BLaER1 treated with 17β-estradiol and CSF1 and Interleukin-3, amounts not matched to agents 10 nM and 100 nM (cell line): ENCODE measurements around the gene HMBS.
"Not testable (repeated sequence)": the region's sequence is repeated elsewhere in the genome, so short reads cannot be mapped to it uniquely, and the experiment has no call there.

Experiments
- H3K27ac ChIP-seq, 11 experiments: shearing (Covaris generic); formaldehyde crosslinking; 2 replicates each; pipeline ENCODE4 v1.8.1; 2022
- H3K27me3 ChIP-seq, 11 experiments: shearing (Covaris generic); formaldehyde crosslinking; 2 replicates each; pipeline ENCODE4 v1.8.1; 2022
- H3K36me3 ChIP-seq, 11 experiments: shearing (Covaris generic); formaldehyde crosslinking; 2 replicates each; pipeline ENCODE4 v1.8.1; 2022
- H3K4me1 ChIP-seq, 10 experiments: shearing (Covaris generic); formaldehyde crosslinking; 2 replicates each; pipeline ENCODE4 v1.8.1; 2022
- H3K4me2 ChIP-seq, 11 experiments: shearing (Covaris generic); formaldehyde crosslinking; 2 replicates each; pipeline ENCODE4 v1.8.1; 2022
- H3K4me3 ChIP-seq, 10 experiments: shearing (Covaris generic); formaldehyde crosslinking; 2 replicates each; pipeline ENCODE4 v1.8.1; 2022
- H3K9ac ChIP-seq, 11 experiments: shearing (Covaris generic); formaldehyde crosslinking; 2 replicates each; pipeline ENCODE4 v1.8.1; 2022
- H3K9me3 ChIP-seq, 11 experiments: shearing (Covaris generic); formaldehyde crosslinking; replicated peaks in 1 of 11; 2 replicates each; pipeline ENCODE4 v1.8.1; 2022
- H4K20me1 ChIP-seq, 11 experiments: shearing (Covaris generic); formaldehyde crosslinking; 2 replicates each; pipeline ENCODE4 v1.8.1; 2022
- Cebpa-rat ChIP-seq, 11 experiments: shearing (Covaris generic); IDR thresholded peaks; 2 replicates each; pipeline ENCODE4 v1.8.1; 2022

The HMBS gene

DNA sequence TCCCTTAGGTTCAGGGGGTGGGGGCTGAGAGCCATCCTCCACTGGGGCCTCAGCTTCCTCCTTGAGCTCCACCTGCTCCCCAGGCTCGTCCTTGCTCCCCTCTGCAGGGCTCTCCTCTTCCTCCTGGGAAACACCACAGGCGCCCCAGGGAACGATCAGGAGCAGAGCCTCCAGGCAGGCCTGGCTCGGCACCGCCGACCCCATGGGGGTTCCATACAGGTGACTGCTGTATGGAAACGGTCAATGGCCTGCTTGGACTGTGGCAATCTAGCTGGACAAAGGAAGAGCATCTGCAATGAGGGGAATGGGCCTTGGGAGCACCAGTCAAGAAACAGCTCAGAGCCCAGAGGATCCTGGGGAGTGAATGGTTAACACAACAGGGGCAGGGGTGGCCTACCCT is 35.6 kb upstream of the HMBS start:
- Histone ChIP-seq H3K9me3 (no peaks in the 10 kb centered on the region), H3K36me3 (peaks cover 97 to 99% (median 99%) of the 10 kb centered on the region in 11 experiments), H4K20me1 (peaks cover 5 to 97% (median 56%) of the 10 kb centered on the region in 11 experiments; a peak in 17 of 22 replicates), H3K4me2 (no peak overlapping the region), H3K4me1 (peaks cover 0 to 3% (median 0%) of the 10 kb centered on the region in 10 experiments; a peak in 2 of 20 replicates), H3K9ac (peak overlapping the region in 2 of 11 experiments; percentile 14 to 32; a peak in 1 of 22 replicates), H3K4me3 (no peak overlapping the region), H3K27me3 (no peaks in the 10 kb centered on the region), H3K27ac (no peak overlapping the region)
- no peak for TF ChIP-seq Cebpa-rat (IDR thresholded peaks at IDR 0.05)

DNA sequence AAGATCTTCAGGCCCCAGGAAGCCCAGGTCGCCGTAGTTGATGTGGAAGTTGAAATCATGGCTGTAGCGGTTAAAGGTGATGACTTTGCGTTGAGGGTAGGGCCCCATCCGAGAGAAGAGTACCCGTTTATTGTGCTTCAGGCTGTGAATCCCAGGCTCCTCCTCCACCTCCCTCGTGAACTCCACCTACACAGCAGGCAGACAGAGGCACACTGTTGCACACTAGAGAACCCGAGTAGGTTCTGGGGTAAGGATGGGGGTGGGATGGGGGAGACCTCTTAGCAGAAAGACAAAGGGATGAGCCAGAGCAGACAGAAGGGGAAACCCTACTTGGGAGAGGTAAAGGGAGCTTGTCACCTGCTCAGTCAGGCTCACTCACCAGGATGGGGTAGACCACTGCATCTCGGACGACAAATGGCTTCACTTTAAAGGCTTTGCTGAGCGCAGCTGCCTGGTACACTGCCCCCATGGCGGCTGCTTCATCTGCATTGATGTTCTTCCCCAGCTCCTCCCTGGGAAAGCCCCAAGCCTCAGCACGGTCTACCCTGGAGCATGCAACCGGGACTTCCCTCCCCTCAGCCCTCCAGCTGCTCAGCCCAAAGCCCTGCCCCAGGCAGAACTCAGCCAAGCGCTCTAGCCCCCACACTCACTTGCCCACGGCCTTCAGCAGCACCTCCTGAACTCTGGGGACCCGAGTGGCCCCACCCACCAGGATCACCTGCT is 33.1 kb upstream of the HMBS start:
- Histone ChIP-seq H3K27me3 (no peaks in the 10 kb centered on the region), H3K27ac (no peak overlapping the region), H3K4me1 (peaks cover 12 to 25% (median 17%) of the 10 kb centered on the region in 10 experiments), H3K9me3 (no peaks in the 10 kb centered on the region), H3K4me2 (no peak overlapping the region), H3K9ac (no peak overlapping the region), H3K4me3 (no peak overlapping the region), H4K20me1 (peaks cover 14 to 98% (median 71%) of the 10 kb centered on the region in 11 experiments; a peak in 19 of 22 replicates), H3K36me3 (peaks cover 88 to 91% (median 91%) of the 10 kb centered on the region in 11 experiments)
- no peak for TF ChIP-seq Cebpa-rat (IDR thresholded peaks at IDR 0.05)

DNA sequence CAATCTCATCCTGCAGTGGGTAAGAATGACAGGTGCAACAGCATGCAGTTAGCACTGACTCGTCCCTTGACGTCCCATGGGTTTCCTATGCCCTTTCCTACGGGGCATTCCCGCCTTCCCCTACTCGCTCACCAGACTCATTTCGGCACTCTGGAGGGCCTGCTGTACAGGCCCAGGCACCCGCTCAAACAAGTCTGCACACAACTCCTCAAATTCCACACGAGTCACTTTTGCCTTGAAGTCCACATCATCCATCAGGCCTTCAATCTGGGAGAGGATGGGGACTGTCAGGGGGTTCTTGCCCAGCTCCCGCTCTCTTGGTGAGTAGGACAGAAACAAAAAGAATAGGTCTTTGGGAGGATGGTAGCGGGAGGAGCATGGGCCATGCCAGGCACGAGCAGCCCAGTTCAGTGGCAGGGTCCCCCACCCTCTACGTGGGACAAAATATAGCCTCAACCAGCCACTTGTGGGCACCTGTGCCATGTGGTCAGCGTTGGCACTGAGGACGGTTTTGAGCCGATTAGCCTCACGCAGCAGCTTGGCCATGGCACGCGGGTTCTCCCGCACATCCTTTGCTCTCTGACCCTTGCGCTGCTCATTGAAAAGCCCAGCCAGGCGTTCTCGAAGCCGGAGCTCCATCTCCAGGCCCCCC is 32.4 kb upstream of the HMBS start:
- H3K9me3 ChIP-seq: no peaks in the 10 kb centered on the region

DNA sequence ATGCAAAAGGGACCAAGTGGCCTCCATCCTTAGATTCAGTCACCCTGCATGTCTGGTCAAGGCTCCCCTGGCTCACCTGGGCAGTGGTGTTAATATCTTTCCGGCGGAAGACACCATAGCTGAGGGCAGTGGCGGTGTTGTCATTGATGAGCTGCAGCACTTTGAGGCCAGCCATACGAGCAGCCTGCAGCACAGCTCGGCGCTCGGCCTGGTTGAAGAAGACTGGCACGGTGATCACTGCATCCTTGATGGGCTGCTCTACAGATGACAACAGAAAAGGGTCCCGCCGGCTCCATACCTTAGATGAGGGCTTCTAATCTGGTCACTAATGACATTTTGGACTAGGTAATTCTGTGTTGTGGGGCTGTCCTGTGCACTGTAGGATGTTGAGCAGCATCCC is 30.3 kb upstream of the HMBS start:
- Histone ChIP-seq H4K20me1 (peaks cover 14 to 70% (median 56%) of the 10 kb centered on the region in 11 experiments; a peak in 19 of 22 replicates), H3K4me1 (peaks cover 20 to 34% (median 24%) of the 10 kb centered on the region in 10 experiments), H3K4me2 (peak overlapping the region in 2 of 11 experiments; percentile 88 to 93; a peak in 2 of 22 replicates), H3K9me3 (no peaks in the 10 kb centered on the region; a peak in 1 of 22 replicates), H3K27ac (no peak overlapping the region), H3K36me3 (peaks cover 59 to 63% (median 63%) of the 10 kb centered on the region in 11 experiments), H3K9ac (peak overlapping the region in 9 of 11 experiments; percentile 15 to 99 (median 97); a peak in 7 of 22 replicates), H3K4me3 (no peak overlapping the region), H3K27me3 (no peaks in the 10 kb centered on the region)
- TF ChIP-seq Cebpa-rat (IDR thresholded peaks at IDR 0.05): no peak

More for the DNA sequence above, 32.4 kb upstream of the HMBS start:
- Histone ChIP-seq H3K27me3 (no peaks in the 10 kb centered on the region), H3K4me2 (no peak overlapping the region), H3K27ac (no peak overlapping the region), H4K20me1 (peaks cover 14 to 91% (median 71%) of the 10 kb centered on the region in 11 experiments; a peak in 19 of 22 replicates), H3K9ac (no peak overlapping the region), H3K4me3 (no peak overlapping the region), H3K4me1 (peaks cover 12 to 25% (median 17%) of the 10 kb centered on the region in 10 experiments), H3K36me3 (peaks cover 81 to 85% (median 84%) of the 10 kb centered on the region in 11 experiments)
- TF ChIP-seq Cebpa-rat (IDR thresholded peaks at IDR 0.05): no peak

DNA sequence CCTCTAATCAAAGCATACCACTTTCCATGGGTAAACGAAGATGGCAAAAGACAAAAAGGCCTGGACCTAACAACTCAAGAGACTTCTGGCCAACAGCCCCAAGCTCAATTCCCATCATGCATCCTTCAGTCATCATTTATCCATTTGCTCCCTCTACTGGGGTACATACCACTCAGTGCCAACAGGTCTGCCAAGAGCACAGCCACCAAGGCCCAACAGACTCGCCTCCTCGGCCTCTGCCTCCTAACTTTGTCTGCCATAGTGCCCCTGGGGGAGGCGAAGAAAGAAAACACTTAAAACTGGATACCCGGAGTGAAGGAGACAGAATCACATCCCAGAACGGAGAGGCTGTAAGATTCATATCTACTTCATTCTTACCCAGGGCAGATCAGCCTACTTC is 28.8 kb upstream of the HMBS start:
- peak overlapping the region; percentile 87 to 98 (median 95) for H3K27ac ChIP-seq
- H3K4me2 ChIP-seq: peak overlapping the region; percentile 83 to 97 (median 91)
- no peak for TF ChIP-seq Cebpa-rat (IDR thresholded peaks at IDR 0.05)
- H3K27me3 ChIP-seq: no peaks in the 10 kb centered on the region
- H3K36me3 ChIP-seq: peaks cover 44 to 57% (median 48%) of the 10 kb centered on the region in 11 experiments
- peaks cover 0 to 2% (median 0%) of the 10 kb centered on the region in 11 experiments; a peak in 2 of 22 replicates for H3K9me3 ChIP-seq
- H3K4me1 ChIP-seq: peaks cover 20 to 34% (median 24%) of the 10 kb centered on the region in 10 experiments
- H4K20me1 ChIP-seq: peaks cover 14 to 59% (median 50%) of the 10 kb centered on the region in 11 experiments; a peak in 19 of 22 replicates
- peak overlapping the region; percentile 91 to 99 (median 97) for H3K9ac ChIP-seq
- peak overlapping the region; percentile 84 to 100 (median 94) for H3K4me3 ChIP-seq

DNA sequence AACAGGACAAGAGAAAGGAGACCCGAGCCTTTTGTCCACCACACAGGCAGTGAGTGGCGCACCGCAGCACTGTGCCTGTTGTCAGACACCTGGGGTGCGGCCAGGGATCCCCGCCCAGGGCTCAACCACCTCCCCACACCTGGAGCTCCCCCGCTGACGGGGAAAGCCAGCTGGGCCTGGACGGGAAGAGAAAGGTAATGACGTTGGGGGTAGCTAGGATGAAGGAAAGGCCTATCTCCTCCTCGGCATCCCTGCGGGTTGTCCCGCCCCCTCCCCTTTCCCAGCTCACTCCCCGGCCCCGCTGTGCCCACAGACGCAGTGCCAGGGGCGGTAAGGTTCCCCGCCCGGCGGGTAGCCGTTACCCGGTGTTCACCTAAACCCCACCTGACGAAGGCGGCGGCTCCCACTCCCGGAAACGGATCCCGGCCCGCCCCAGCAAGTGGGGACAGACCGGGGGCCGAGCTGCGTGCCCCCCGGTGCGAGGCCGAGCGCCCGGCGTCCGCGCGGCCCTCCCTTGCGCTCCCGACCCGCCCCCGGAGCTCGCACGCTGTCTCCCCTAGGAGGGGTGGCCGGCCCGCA is 28.2 kb upstream of the HMBS start:
- H3K9ac ChIP-seq: peak overlapping the region; percentile 91 to 99 (median 97)
- peak overlapping the region; percentile 83 to 97 (median 91) for H3K4me2 ChIP-seq
- no peaks in the 10 kb centered on the region for H3K27me3 ChIP-seq
- H3K4me3 ChIP-seq: peak overlapping the region; percentile 84 to 100 (median 94)
- peaks cover 14 to 53% (median 44%) of the 10 kb centered on the region in 11 experiments; a peak in 19 of 22 replicates for H4K20me1 ChIP-seq
- TF ChIP-seq Cebpa-rat (IDR thresholded peaks at IDR 0.05): no peak
- H3K27ac ChIP-seq: peak overlapping the region; percentile 87 to 98 (median 95)
- H3K9me3 ChIP-seq: peaks cover 0 to 2% (median 0%) of the 10 kb centered on the region in 11 experiments; a peak in 2 of 22 replicates
- H3K36me3 ChIP-seq: peaks cover 38 to 51% (median 42%) of the 10 kb centered on the region in 11 experiments
- peaks cover 20 to 34% (median 24%) of the 10 kb centered on the region in 10 experiments for H3K4me1 ChIP-seq

DNA sequence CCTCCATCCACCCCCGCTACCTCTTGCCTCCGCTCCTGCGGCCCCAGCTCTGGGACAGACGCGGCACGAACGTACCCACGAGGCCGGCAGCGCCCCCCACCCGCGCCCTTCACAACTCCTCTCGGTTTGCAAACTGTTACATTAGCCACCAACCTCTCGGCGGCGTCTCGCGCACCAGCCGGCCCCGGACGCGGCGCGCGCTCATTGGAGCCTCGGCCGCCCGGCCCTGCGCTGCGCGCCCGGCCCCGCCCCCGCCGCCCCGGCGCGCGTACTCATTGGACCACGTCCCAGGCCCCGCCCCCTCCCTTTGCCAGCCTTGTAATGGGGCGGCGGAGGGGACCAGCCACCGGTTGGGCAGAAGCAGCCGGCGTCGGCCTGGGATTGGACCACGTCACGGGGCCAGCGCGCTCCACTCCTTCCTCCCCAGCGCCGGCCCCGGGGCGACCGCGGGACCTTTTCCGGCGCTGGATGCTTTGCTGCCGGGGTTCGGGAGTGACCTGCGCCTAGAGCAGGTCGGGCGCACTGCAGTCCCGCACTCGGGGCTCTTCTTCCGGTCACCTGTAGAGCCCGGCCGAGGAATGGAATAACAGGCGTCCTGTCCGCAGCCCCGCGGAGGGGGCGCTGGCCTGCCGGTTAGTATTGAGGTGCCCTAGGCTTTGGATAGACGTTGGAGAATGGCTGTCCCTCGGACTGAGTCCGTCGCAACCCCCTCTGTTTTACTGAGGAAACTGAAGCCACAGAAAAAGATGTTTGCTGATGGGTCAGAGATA is 27.5 kb upstream of the HMBS start, which contains the start of gene HYOU1:
TSS of gene HYOU1 (minus strand) at position 206 of the 770 bp plus-strand sequence. CDS start 1,045 bp downstream, outside the sequence.
- Histone ChIP-seq H3K36me3 (peaks cover 32 to 50% (median 35%) of the 10 kb centered on the region in 11 experiments), H3K27me3 (no peaks in the 10 kb centered on the region), H3K9me3 (peaks cover 0 to 2% (median 0%) of the 10 kb centered on the region in 11 experiments; a peak in 2 of 22 replicates), H3K4me3 (peak within 1 kb of the TSS; percentile 84 to 100 (median 94)), H3K9ac (peak within 1 kb of the TSS; percentile 91 to 99 (median 97)), H4K20me1 (peaks cover 14 to 46% (median 38%) of the 10 kb centered on the region in 11 experiments; a peak in 19 of 22 replicates), H3K27ac (peak within 1 kb of the TSS; percentile 87 to 98 (median 95)), H3K4me1 (peaks cover 20 to 34% (median 24%) of the 10 kb centered on the region in 10 experiments), H3K4me2 (peak within 1 kb of the TSS; percentile 83 to 97 (median 91))
- no peak for TF ChIP-seq Cebpa-rat (IDR thresholded peaks at IDR 0.05)

DNA sequence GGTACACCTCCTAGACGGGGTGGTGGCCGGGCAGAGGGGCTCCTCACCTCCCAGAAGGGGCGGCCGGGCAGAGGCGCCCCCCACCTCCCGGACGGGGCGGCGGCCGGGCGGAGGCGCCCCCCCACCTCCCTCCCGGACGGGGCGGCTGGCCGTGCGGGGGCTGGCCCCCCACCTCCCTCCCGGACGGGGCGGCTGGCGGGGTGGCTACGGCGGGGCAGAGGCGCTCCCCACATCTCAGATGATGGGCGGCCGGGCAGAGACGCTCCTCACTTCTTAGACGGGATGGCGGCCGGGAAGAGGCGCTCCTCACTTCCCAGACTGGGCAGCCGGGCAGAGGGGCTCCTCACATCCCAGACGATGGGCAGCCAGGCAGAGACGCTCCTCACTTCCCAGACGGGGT is 25.6 kb upstream of the HMBS start:
- not testable (repeated sequence) for H3K4me2 ChIP-seq, H3K9ac ChIP-seq, H3K4me3 ChIP-seq, H3K27me3 ChIP-seq, H3K27ac ChIP-seq, H3K9me3 ChIP-seq
- peaks cover 6 to 26% (median 22%) of the 10 kb centered on the region in 11 experiments; a peak in 19 of 22 replicates for H4K20me1 ChIP-seq
- H3K36me3 ChIP-seq: peaks cover 12 to 31% (median 16%) of the 10 kb centered on the region in 11 experiments
- peaks cover 20 to 33% (median 24%) of the 10 kb centered on the region in 10 experiments for H3K4me1 ChIP-seq
